GM21528 (cell line): Measurements from ENCODE around the gene ZNF423.

Experiments
- ATAC-seq: cut with Tn5 transposase; IDR thresholded peaks from one replicate; pipeline ENCODE4 v1.9.1; 2021; ENCODE audit warnings: mild to moderate bottlenecking, moderate library complexity; ENCODE audit not compliant: unreplicated experiment, low FRiP score

Gene ZNF423

DNA sequence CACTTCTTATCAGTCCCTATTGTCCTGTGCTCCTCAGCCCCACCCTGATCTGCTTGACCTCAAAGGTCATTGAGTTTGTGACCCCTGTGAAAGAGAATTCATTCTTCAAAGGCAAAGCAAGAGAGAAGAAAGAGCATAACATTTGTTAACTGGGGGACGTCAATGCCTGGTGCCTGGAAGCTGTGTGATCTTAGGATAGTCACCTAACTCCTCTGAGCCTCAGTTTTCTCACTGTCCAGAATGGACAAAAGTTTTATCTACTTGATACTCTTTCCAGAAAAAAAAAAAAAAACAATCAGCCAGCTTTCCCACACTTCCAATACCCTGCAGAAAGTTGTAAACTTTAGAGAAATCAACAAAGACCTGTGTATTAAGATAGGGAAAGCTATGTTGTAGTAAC lies 309.2 kb downstream of the ZNF423 start:
- ATAC-seq, result no peak

DNA sequence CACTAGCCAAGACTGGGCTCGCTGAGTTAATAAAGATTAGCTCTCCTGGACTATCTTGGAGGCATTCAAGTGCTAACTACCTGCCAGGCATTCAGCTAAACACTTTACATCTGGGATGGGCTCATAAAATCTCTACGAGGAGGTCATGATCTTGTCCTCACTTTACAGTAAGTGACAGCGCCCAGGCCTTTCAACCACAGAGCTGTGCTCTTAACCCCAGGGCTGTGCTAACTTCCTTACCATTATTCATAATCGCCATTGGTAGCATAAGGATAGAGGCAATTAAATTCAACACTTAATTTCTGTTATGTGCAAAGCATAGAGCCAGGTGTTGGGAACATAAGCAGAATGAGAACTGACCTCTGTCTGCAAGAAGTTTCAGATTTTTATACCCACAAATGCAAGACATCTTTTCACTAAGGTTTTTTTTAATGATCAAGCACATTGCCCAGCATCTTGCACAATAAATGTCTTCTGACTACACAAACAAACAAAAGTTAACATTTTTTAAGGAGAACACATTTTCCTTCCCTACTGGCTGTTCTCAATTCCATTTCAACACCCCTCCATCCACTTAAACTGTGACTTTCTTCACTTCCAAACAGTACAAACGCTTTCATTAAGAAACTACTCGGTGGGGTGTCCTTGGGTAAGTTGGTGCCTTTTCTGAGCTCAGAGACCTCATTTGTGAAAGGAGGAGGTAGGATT lies 310.0 kb downstream of the ZNF423 start:
- ATAC-seq, result no peak

DNA sequence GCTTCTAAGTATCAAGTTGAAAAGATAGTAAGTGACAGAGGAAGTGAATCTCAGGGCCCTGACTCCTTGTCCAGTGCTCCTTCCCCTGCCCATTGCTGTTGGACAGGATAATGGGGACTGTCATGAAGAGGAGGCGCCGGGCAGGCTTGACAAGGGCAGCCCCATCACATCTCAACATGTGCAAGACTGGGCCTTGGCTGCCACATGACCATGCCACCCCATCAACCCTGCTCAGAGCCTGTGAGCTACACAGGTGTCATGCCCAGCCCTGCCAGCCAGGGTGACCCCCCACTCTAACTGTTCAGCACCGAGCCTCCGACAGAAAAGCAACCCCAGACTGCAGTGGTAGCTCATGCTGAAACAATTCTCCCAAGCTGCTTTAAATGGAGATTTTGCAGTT lies 310.7 kb downstream of the ZNF423 start:
- no peak for ATAC-seq

DNA sequence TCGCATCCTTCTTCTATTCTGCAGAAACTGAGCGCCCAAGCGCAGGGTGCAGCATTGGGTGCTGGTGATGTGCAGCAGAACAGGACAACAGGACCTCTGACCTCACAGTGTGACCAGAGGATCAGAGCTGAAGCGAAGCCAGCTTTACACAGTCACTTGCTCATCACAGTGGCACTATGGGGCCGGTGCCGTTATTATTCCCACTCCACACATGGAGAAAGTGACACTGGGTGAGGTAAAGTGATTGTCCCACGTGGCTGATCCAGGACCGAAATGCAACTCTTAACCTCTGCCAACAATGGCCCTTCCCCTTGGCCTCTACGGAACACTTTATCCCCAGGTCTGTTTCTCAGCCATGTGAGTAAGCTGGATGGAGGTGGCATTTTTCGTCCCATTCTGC lies 311.1 kb downstream of the ZNF423 start:
- ATAC-seq, result no peak

DNA sequence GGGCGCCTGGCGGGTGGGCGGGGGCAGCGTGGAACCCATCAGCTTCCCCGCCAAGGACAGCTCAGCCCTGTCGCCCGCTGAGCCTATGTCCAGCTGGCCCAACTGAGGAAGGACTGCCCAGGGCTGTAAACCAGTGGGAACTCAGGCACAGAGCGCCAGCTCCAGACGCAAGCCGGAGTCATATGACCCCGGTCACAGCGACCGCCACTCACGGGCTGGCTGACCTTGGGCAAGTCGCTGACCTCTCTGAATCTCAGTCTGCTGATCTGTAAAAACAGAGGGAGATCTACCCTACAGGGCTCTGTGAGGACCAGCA lies 312.3 kb downstream of the ZNF423 start:
- no peak for ATAC-seq

DNA sequence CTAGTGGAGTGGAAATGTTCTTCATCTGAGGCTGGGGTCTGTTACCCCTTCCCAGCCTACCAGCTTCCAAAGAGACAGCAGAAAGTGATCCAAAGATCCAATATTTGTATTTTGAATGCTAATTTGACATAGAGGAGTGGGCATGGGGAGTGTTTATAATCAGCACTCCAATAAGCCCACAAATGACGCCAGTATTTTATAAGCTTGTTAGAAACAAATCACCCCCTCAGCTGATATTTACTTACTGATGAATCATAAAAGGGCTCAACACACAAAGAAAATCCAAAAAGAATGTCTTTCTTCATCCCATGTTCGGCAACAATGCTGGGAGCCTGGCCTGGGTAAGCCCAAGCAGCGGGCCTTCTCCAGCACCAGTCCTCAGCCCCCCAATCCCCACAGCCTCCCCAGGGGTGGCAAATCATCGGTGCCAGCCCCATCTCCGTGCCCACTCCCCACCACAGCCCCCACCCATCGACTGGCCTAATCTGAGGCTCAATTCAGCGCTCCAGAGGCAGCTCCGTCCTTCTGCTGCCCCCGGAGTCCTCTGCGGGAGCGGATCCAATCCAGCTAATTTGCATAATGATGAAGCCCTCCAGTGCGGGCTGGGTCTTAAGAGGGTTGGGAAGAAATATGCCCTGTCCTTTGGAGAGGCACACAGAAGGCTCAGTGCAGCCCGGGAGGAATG lies 312.8 kb downstream of the ZNF423 start:
- no peak for ATAC-seq

DNA sequence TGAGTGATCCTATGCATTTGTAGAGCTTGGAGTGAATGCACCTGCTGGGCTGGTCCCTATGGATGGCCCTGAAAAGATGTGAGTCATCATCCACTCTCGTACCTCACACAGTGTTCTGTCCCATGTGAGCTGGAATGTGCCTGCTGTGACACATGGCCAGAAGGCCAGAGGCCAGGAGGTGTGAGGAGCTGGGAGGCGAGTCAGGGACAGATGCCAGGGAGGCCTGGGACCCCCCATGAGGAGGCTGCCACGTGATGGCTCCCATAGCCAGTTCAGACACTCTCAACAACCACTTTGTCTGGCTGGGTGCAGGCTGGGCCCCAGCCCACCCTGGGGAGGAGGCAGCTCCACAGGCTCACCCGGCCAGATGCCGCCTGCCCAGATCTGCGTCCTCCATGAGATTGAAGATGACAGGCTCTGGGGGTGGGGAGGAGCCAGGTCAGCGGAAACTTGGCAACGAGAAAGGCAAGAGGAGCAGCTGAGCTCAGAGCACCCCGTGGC lies 313.5 kb downstream of the ZNF423 start:
- ATAC-seq, result no peak

DNA sequence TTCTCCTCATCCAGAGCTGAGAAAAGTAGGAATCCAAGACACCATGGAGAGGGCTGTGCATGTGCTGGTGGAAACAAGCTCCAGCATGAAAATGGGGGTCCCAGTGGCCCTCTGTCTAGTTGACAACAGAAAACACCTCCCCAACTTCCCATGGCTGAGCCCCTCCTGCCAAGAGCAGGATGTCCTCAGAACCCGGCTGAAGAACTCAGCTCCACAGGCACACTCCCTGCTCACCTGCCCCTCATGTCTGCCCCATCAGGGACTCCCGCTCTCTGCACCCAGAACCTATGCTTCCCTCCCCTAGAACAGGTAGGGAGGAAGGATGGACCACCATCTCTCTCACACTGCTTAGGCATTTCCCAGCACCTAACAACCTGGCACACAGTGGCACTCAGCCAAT lies 315.1 kb downstream of the ZNF423 start:
- ATAC-seq, result no peak

DNA sequence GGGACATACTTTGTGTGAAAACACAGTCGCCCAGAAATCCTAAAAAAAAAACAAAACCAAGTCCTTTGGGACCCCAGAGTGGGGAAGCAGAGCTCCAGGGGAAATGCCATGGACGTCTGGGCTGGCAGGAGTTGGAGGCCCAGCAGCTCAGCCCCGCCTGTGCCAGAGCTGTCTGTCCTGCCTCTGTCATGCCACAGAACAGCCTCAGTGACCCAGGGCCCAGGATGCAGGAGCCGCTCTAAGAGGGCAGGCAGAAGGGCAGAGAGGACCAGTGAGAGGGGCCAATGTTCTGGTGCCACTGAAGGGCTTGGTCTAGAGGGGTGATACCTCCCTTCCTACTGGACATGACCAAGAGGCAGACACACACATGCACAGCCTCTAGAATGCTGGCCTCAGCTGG lies 316.2 kb downstream of the ZNF423 start:
- ATAC-seq, result no peak

DNA sequence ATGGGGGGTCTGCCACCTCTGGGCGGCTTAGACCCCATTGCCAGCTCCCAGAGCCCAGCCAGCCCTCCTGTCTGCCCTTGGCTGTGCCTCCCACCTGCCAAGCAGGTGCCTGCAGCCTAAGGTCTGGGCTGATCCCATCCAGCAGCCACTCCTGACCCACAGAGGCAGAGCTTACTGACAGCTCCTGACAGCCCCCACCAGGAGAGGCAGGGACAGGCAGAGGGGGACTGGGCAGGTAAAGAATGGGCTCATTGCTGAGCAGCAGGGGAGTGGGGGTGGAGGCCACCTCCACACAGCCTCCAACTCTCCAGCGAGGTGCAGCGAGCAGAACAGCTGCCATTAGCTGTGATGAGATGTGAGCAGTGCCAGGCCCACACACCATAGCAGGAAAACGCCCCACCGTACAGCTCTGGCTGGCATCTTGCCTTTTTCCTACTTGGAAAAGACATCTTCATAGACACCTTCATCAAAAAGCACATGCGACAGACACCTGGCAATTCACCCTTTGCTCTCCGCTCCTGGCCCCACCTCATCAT lies 317.9 kb downstream of the ZNF423 start:
- no peak for ATAC-seq

DNA sequence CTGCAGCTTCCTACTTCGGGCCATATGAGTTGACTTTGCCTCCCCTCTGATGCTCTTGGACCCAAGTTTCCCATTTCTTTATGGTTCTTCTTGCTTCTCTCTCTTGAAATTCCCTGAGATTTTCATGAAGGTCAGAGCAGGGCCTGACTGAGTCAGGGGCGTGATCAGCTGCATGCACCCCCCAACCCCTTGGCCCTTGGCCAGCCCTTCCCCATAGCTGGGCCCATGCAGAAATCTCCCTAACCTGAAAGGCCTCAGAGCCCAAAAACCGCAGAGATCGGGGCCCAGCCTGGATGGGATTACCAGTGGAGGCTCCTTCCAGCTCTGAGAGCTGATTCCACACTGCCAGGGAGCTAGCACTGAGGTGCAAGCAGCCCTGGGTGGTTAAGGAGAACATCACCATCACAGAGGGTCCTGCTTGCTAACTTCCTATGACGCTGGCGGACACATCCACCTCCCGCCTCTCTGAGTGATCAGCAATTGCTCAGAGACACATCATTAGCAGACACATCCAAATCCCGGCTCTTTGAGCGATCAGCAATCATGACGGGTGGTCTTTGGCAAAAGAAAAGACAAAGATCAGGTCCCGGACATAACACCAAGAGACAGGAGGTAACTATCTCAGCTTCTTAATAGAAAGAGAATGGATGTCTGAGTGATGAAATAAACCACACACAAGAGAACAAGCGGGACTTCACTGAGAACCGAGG lies 320.9 kb downstream of the ZNF423 start:
- no peak for ATAC-seq

DNA sequence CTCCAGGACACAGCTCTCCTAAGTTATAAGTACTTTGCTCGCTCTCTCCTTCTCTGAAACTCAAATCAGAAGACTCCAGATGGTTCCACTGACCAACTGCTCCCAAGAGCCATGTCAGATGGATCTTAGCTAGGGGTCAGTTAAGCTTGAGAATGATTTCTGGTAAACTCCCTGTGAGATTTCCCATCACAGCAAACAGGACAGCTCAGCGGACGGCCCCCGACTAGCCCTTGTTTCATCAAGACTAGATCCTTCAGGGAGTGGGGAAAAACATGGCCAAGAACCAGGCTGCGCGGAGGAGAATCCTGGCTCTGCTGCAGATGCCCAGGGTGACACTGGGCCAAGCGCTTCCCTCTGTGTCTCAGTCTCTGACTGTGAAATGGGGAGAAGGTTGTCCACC lies 322.5 kb downstream of the ZNF423 start:
- no peak for ATAC-seq

DNA sequence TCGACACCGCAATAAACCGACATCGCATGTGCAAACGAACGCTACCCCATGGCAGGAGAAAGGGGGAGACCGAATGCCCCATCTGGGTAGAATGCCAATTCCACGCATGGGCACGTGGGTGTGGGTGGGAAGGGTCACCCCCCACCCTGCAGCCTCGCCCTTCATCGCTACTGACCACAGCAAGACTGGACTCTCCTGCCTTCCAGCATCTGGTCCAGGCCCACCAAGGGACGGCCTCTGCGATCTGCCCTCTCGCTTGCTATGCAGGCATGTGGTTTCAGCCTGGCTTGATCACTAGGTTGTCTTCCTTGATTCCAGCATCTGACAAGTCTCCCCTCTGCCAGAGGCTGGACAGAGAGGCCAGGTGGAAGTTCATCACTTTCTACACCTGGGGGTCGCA lies 323.0 kb downstream of the ZNF423 start:
- ATAC-seq, result no peak

DNA sequence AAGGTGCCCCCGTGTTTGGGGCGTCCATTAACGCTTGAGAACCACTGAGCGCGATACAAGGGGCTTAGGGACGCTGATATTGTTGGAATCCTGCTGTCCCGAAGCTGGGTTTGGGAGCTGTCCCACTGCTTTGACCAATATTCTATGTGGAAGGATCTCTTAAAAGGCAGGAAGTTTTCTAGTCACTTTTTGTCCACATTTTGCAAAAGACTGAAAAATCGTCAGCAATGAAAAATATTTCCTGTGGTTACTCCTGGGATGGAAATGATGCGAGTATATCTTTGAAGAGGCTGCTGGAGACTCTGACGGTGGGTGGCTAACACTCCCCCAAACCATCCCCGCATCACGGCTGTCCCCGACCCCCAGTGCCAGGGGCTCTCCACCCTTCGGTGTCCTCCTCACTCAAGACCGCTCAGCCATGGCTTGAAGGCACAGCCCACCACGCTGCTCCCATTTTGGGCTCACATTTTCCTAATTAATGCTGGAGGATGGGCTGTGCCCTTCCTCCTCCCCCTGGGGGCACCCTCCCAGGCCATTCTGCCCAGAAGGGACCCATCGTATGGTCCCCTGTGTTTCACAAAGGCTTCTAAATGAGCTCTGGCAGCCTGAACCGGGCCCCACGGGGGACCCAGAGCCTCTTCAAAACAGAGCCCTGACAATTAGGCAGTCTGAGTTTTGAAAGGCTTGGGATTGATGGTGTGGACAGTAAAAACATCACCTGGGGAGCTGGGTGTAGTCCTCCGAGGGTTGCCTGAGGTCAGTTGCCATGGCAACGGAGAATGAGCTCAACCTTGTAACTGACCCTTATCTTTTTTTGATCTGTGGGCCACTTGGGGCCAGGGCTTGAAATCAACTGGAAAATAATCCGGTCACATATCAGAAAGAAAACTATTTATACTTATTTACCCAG lies 323.7 kb downstream of the ZNF423 start:
- ATAC-seq, result no peak

DNA sequence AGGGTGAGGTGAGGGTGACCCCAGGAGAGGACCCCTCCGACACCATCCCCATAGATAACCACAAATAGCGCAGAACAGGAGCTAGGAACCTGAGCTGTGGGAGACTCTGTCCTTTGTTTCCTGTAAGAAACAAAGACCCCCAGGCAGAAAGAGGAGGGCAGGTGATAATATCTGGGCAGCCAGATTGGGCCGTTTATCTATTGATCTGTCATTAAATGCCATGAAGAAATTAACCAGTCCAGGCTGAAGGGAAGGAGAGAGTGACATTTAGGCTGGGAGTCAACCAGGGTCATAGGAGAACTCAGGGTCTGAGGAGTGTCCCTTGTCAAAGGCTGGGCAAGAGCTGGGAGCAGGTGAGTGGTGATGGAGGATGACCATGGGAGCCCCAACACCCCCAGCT lies 324.5 kb downstream of the ZNF423 start:
- no peak for ATAC-seq

DNA sequence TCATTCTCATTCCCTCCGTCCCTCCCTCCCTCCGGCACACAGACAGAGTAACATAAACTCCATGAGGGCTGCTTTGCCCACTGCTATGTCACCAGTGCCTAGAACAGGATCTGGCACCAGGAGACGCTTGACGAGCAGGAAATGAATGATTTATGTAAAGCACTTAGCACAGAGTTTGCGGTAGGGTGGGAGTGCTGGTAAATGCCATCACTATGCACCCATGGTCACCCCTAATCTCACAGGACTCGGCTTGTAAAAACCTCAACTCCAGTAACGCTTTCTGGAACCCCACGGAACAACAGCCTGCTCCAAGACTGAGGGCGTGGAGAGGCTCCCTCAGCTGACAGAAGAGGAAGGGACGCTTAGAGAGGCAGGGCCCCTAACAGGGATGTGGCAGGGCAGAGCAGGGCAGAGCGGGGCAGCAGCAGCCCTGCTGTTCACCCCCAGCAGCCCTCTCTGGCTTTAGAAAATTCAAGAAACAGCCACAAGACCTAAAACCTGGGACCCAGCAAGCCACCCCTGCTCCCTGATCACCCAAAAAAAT lies 325.4 kb downstream of the ZNF423 start:
- no peak for ATAC-seq

DNA sequence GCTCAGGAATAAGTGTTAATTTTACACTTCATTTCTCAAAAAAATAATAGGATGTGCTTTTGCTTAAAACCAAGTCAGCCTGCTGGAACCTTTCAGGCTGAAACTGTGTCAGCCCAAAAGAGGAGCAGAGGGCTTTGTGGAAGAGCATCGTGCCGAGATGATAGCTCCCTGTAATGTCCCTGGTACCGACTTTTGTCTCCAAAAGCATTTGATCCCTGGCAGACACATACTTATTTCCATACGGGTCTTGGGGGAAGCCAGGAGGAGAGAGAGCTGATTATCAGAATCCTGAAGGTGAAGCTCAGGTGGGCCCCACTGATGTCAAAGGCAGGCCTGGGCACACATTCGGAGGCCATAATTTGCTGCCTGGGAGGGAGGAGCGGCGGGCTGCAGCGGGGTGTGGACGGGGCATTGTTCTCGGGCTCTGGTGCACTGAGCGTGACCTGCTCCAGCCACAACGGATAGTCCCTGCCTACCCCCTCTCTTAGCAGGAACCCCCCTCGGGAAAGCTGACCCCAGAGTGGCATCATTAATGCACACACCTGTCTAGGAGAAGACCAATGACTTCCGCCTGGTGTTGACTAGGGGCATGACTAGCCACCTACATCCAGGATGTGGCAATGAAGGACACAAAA lies 326.4 kb downstream of the ZNF423 start:
- ATAC-seq, result no peak

DNA sequence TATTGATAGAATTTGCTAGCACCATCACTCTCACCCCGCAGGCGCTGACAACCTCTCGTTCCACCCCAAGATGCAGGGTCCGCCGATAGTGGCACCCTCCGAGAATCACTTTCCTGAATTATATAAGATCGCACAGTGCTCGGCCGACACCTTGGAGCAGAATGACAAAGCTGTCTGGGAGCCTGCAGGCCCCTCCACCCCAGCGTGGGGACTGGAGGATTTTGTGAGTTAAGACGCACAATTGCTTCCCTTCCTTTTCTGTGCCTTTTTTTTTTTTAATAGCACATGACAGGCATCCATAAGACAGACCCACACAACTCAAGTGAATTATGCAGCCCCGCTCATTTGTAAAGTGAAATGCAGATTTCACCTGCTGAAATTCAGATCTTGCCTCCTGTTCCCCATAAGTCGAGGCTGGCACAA lies 327.0 kb downstream of the ZNF423 start:
- no peak for ATAC-seq

DNA sequence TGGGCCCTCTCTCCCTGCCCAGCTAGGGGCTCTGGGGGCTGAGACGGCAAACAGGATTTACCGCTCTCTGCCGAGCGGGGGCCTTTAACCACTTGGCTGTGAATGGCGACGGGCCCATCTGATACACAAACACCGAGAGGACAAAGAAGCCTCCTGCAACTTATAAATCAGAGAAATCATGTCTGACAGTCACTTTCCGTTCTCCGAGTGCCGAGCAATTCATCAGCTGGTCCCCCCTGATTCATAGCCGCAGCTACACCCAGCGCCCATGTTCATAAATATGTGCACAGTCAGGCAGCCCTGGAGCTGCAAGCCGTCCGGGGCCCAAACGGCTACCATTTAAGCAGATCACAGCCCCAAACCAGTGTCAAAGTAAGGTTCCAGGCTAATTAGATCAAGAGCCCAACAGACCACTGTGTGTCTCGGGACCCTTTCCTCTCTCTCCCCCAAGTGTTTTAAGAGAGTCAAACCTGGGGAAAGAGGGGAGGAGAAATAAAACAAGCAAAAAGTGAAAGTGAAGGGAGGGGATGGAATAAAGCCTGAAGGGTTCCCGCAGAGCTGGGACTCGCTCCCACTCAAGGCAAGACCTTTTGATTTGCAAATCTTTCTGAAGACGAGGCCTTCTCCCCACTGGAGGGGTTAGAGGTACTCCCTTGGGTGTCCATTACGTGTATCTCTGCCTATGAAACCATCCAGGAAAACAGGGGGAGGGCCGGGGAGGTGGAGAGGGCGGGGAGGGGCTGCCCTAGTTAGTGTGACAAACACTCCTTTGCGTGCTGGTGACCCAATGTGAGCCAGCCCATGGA lies 327.6 kb downstream of the ZNF423 start:
- ATAC-seq, result no peak
